ENCODE measurements around the gene UBE2E2.

The UBE2E2 gene

GRCh38 chr3:23241256-23241655 lies 38.1 kb downstream of the UBE2E2 start:
- DNase-seq (ENCODE audit: low spot score), result no peak

DNA sequence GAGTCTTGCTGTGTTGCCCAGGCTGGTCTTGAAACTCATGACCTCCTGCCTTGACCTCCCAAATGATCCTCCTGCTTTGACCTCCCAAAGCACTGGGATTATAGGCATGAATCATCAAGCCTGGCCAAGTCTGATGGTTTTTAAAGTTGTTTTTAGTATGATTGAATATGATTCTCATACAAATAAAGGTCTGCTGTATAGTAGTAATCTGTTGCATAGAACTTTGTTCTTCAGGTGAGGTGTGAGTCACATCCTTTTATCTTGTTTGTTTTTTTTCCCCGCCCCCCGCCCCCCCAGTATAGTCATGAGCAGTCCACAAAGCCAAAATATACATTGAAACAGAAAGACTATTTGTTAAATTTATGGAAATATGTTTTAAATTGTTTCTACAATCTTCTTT lies 39.0 kb downstream of the UBE2E2 start:
- DNase-seq (ENCODE audit: low spot score), result peak; percentile 70

- no peak for DNase-seq (ENCODE audit: low spot score)
These were observed 41.4 kb downstream of the UBE2E2 start for GRCh38 chr3:23244324-23245041.

DNA sequence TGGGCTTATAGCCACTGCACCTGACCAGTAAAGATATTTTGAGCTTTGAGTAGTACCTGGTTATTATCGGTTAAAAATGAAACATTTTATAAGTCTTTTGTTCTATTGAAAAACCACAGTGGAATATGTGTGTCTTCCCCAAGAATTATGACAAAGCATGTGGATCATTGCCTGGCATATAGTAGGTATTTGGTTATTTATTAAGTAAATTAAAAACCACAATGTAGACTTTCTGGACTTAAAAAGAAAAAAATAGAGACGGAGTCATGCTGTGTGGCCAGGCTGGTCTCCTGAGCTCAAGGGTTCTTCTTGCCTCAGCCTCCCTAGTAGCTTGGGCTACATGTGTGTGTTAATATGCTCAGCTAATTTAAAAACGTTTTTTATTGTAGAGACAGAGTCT lies 43.5 kb downstream of the UBE2E2 start:
- DNase-seq (ENCODE audit: low spot score), result no peak

- DNase-seq (ENCODE audit: low spot score), result no peak
These were observed 45.5 kb downstream of the UBE2E2 start for GRCh38 chr3:23248594-23249131.

DNA sequence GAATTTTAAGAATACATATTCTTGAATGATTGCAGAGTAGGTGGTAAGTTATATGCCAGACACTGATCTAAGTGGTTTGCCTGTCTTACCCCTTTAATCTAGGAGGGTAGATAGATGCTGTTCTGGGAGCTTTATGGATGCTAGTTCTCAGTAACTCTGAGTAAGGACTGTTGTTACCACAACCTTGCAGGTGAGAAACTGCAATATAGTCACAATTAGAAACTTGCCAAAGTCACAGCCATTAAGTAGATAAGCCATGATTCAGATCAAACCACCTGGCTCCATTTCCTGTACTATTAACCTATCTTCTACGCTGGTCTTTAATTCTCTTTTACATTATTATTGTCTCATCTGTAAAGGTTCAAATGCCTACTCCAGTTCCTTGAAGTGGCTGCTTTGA lies 46.8 kb downstream of the UBE2E2 start:
- no peak for DNase-seq (ENCODE audit: low spot score)

DNA sequence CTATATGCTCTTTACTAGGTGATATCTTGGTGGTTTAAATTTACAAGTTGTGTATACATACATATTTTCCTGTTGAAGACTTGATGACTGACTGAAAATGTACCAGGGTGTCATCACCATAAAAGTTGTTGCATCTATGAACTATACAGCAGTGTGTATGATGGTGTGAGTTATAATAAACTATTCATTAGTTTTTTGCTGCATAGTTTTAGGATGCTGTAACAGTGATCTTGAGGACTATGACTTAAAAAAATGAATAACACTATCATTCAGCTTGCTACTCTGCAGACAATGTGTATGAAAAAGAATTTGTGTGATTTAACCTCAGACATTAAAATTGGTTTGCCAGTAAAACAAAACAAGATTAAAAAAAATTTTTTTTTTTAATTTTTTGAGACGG lies 49.0 kb downstream of the UBE2E2 start:
- DNase-seq (ENCODE audit: low spot score), result no peak

GRCh38 chr3:23253214-23253613 lies 50.1 kb downstream of the UBE2E2 start:
- no peak for DNase-seq (ENCODE audit: low spot score)

DNA sequence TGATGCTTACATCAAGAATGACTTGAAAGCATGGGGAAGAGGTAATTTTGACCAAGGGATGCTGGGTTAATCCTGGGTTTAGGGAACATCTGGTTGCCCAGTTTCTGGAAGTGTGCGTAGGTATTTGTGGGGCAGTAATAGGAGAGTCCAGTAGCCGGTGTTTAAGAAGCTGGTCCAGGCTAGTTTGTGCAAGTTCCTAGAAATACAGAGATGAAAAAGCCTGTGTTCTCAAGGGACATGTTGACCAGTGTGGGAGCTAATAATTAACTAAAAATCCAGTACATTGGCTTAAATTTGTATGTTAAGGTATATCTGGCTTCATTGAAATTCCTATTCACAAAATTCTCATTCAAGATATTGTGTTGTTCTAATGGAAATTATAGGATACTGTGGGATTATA lies 51.2 kb downstream of the UBE2E2 start:
- peak; percentile 13 for DNase-seq (ENCODE audit: low spot score)

GRCh38 chr3:23254835-23255234 lies 51.7 kb downstream of the UBE2E2 start:
- no peak for DNase-seq (ENCODE audit: low spot score)

DNA sequence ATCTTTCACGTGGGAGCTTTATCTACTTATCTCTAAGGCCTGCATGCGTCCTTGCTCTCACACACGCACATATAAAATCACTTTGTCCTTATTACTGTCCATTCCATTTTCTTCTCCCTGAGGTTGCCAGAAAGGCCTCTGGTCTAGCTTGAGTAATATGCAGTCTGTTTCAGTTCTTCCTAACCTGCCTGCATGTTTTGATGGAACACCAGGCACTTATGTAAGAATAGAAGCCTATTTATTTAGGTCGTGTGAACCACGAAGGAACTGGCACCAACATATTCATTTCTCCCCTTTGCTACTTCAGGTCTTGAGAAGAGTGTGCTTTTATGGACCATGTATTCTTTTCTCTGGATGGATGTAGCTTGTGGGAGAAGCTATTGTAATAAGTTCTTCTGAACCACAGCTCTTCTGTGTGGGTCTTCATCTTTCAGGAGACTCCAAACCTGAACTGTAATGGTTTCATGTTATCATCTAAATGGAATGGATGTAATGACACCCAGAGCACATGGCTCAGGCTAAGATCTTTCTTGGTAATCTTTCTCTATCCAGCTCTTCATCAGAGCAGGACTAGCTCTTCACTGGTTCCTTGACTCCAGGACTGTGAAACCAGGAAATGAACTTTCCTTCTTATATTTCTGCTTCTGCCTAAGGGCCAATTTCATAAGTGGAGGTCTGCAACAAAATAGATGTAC lies 53.8 kb downstream of the UBE2E2 start:
- DNase-seq (ENCODE audit: low spot score), result no peak

DNA sequence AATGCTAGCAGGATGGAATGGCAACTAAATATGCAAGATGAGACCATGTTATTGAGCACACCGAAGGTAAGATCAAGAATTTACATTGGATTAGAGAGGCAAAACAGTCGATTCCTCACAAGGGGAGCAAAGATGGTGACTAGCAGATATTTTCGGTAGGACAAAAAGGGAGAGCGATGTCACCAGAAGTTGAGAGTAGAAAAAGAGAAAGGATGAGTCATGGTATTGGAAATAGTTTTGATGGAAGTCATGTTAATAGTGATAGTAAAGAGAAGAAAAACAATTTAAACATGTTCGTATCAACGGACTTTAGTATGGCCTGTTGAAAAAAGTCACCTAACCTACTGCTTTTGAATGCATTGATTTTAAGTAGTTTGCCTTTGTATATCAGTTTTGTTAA lies 55.0 kb downstream of the UBE2E2 start:
- no peak for DNase-seq (ENCODE audit: low spot score)

DNA sequence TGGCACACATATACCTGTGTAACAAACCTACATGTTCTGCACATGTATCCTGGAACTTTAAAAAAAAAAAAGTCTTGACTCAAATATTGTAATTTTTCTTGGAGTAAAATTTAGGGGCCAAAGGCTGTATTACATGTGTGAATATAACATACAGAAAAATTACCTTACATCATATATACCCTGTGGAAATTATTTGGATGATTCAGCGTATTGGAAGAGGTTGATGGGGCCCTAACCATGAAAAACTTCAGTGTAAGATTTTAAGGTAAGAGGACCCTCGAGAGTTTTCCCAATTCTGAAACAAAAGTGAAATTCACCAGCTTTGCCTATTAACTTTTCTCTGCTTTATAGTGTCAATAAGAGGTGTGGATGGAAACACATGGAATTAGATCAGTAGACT lies 56.4 kb downstream of the UBE2E2 start:
- DNase-seq (ENCODE audit: low spot score), result no peak

DNA sequence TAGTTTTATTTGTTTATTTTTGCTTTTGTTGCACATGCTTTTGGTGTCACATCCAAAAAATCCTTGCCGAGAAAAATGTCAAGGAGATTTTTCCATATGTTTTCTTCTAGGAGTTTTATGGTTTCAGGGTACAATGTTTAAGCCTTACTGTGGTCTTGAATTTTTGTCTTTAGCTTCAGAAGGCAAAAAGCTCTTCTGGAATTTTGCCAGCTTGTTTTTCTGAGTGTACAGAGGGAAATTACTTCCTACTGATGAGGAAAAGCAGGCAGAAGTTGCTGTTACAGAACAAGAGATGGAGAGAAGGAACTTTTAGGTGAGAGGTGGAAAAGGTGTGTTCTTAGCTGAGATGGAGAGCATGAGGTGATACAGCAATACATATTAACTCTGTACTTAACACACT lies 59.6 kb downstream of the UBE2E2 start:
- DNase-seq (ENCODE audit: low spot score), result no peak

DNA sequence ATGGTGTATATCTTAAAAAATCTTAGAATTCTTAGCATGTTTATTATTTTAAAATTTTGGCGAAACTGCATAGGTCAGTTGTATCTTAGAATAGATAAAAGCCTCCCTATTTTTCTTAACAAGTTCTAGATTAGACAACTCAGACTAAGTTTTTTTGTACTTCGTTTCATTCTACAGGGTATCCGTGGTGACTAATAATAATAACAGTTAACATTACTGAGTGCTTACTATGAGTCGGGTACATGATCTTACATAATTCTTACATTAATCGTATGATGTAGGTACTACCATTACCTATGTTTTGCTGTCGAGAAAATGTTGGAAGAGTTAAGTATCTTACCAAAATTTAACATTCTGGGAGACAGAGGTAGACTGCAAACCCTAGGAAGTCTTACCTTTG lies 60.7 kb downstream of the UBE2E2 start:
- no peak for DNase-seq (ENCODE audit: low spot score)

GRCh38 chr3:23264413-23264812 lies 61.3 kb downstream of the UBE2E2 start:
- no peak for DNase-seq (ENCODE audit: low spot score)

DNA sequence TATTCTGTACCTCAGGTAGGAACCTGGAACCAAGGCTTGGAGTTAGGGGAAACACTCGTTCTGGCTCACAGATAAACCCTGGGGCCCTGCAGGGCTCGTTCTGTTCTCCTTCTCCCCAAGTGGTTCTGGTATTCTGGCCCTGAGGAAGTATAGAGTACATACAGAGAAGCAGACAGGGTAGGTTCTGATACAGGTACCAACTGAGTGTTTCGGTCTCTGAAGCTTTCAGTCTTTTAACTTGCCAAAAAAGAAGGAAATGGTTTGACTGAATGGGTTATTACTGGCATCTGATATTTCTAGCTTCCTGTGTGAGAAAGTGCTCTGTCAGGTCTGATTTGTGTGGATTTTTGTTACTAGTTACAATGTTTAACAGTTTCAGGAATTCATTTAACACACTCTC lies 67.3 kb downstream of the UBE2E2 start:
- DNase-seq (ENCODE audit: low spot score), result no peak

GRCh38 chr3:23271876-23272741 lies 69.0 kb downstream of the UBE2E2 start:
- DNase-seq (ENCODE audit: low spot score), result no peak

- DNase-seq (ENCODE audit: low spot score), result no peak
These were observed 69.7 kb downstream of the UBE2E2 start for GRCh38 chr3:23272820-23273219.

DNA sequence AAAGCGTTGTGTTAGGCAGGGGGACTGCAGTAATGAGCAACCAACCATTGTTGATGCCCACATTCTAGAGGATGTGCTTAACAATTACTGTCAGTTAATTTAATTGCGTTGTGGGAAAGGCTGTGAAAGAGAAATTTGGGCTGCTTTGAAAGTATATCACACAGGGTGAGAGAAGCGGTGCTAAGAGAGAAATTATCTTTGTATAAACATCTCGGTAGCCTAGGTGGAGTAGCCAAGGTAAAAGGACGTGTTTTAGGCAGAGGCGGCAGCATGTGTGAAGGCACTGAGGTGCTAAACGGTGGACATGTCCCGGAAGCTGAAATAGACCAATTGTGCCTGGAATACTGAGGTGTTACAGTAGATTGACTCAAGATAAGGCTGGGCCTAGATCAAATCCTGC lies 71.9 kb downstream of the UBE2E2 start:
- DNase-seq (ENCODE audit: low spot score), result no peak

DNA sequence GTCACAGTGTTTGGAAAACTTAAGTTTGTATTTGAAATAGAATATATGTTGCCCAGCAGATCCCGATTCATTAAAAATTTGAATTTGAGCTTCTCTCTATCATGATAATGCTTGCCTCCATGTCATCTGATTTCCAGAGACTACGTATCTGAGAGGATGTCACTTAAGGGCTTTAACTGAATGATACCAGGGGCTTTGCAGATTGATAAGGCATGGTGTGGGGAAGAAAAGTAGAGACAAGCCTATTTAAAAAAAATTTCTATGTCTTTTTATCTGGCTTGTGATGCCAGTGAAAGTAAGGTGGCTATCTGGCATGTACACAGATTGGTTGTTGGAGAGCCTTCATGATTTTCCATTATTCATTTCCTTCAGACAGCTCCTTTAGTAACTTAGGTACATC lies 72.7 kb downstream of the UBE2E2 start:
- no peak for DNase-seq (ENCODE audit: low spot score)

- no peak for DNase-seq (ENCODE audit: low spot score)
These were observed 74.0 kb downstream of the UBE2E2 start for GRCh38 chr3:23276913-23277658.

Measured in SW480 (cell line).